Gastroesophageal sphincter (tissue), 4 donors: Measurements from ENCODE around the gene ACTN2. TPM values are rescaled to one million over a fixed set of nuclear protein-coding genes. Genes with fewer than 3 reads are reported as not detected.

Experiments
- ATAC-seq: fragments of 150-250 bp; one replicate; pipeline ENCODE4 v1.9.1; 2016; ENCODE audit warnings: mild to moderate bottlenecking, moderate library complexity
- H3K27ac ChIP-seq, 4 donors: fragments of 200-600 bp; sonication (generic) in 3 of 4; 1 replicate in 3 of 4; 2 replicates in 1 of 4; pipeline ENCODE4 v1.5.1; 2016 to 2019
- H3K27me3 ChIP-seq: fragments of 200-600 bp; sonication (generic); one replicate; pipeline ENCODE4 v1.5.1; 2019
- H3K36me3 ChIP-seq, 2 donors: fragments of 200-600 bp; sonication (generic); one replicate each; pipeline ENCODE4 v1.5.1; 2019; ENCODE audit warnings: control low read depth in 1 of 2
- H3K4me1 ChIP-seq, 3 donors: fragments of 200-600 bp; sonication (generic); 1 replicate in 2 of 3; 2 replicates in 1 of 3; pipeline ENCODE4 v1.5.1; 2016 to 2019; ENCODE audit warnings: control low read depth in 2 of 3
- H3K4me3 ChIP-seq, 2 donors: fragments of 200-600 bp; sonication (generic); one replicate each; pipeline ENCODE4 v1.5.1; 2019; ENCODE audit warnings: mild to moderate bottlenecking in 1 of 2, moderate library complexity in 1 of 2
- H3K9me3 ChIP-seq, 3 donors: fragments of 200-600 bp; sonication (generic); one replicate each; pipeline ENCODE4 v1.5.1; 2017 to 2019; ENCODE audit warnings: control low read depth in 2 of 3
- EP300 ChIP-seq: sonication (generic); formaldehyde crosslinking; IDR thresholded peaks from one replicate; pipeline ENCODE4 v1.6.1; 2017; ENCODE audit warnings: antibody characterized with exemption, mild to moderate bottlenecking
- POLR2A ChIP-seq, 2 donors: fragments of 450-650 bp; IDR thresholded peaks; one replicate each; pipeline ENCODE4 v1.6.1; 2017; ENCODE audit warnings: antibody characterized with exemption in 2 of 2, mild to moderate bottlenecking in 2 of 2, moderate library complexity in 1 of 2
- POLR2AphosphoS5 ChIP-seq: sonication (generic); formaldehyde crosslinking; IDR thresholded peaks from one replicate; pipeline ENCODE4 v1.6.1; 2017; ENCODE audit warnings: antibody characterized with exemption
- WGBS, 2 donors: methylation state at CpG; one replicate each; pipeline ENCODE4 v1.1.5; 2018; ENCODE audit warnings: low coverage in 1 of 2; 5-methylcytosine and 5-hydroxymethylcytosine counted together
- total RNA-seq, 4 donors: library from RNA; depleted of rRNA; stranded (reverse); fragments of >200 nt; gene quantifications; one replicate each; pipeline ENCODE4 v1.1.0, GENCODE V29; 2016
- TF ChIP-seq, protein P1 (sequence below), 4 experiments: fragments of 200-600 bp in 2 of 4; fragments of 450-650 bp in 2 of 4; sonication (generic) in 1 of 4; IDR thresholded peaks; one replicate each; pipeline ENCODE4 v1.5.1; 2017 to 2019; ENCODE audit warnings: antibody characterized with exemption in 4 of 4, mild to moderate bottlenecking in 2 of 4, moderate library complexity in 2 of 4

ACTN2 gene
- total RNA-seq, 4 donors from 2014 or later = 5.7 to 21.3 (median 14.1) TPM

GRCh38 chr1:236746785-236747184, 60.5 kb downstream of the ACTN2 start:
- no peaks in the 10 kb centered on the region for H3K9me3 ChIP-seq
- peaks cover 0 to 28% of the 10 kb centered on the region in 2 donors for H3K36me3 ChIP-seq
- no peak overlapping the region for H3K27ac ChIP-seq
- 83 to 85% methylated on average over 2 to 5 of the region's 5 CpGs for WGBS, 2 donors
- no peak for TF ChIP-seq POLR2A (IDR thresholded peaks at IDR 0.05)
- TF ChIP-seq POLR2AphosphoS5 = no peak
- TF ChIP-seq, protein P1, sequence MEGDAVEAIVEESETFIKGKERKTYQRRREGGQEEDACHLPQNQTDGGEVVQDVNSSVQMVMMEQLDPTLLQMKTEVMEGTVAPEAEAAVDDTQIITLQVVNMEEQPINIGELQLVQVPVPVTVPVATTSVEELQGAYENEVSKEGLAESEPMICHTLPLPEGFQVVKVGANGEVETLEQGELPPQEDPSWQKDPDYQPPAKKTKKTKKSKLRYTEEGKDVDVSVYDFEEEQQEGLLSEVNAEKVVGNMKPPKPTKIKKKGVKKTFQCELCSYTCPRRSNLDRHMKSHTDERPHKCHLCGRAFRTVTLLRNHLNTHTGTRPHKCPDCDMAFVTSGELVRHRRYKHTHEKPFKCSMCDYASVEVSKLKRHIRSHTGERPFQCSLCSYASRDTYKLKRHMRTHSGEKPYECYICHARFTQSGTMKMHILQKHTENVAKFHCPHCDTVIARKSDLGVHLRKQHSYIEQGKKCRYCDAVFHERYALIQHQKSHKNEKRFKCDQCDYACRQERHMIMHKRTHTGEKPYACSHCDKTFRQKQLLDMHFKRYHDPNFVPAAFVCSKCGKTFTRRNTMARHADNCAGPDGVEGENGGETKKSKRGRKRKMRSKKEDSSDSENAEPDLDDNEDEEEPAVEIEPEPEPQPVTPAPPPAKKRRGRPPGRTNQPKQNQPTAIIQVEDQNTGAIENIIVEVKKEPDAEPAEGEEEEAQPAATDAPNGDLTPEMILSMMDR (IDR thresholded peaks at IDR 0.05) = no peak
- no peak for TF ChIP-seq EP300
- H3K27me3 ChIP-seq = no peaks in the 10 kb centered on the region
- ATAC-seq = no peak
- no peak overlapping the region for H3K4me3 ChIP-seq
- H3K4me1 ChIP-seq = no peaks in the 10 kb centered on the region

DNA sequence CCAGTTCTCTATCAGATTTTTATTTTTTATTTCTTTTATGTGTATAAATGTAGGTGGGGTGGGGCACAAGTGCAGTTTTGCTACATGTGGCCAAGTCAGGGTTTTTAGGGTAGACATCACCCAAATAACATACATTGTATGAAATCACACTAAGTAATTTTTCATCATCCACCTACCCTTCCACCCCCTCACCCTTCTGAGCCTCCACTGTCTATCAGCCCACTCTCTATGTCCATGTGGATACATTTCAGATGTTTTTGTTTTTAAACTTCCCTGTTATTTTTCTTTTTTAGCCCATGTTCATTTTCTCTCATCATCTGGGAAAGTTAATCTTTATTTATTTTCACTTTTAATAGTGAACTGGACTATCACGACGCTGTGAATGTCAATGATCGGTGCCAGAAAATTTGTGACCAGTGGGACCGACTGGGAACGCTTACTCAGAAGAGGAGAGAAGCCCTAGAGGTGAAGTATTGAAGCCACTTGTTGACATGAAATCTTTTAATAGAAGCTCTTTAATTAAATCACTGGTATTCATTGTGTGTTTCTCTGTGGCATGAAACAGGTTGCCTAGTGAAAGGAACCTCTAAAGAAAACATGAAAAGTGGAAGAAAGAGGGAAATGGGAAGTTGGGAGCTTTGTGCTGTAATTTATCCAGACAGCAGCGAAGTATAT, 61.1 kb downstream of the ACTN2 start:
- Histone ChIP-seq H3K4me3 (no peak overlapping the region), H3K36me3 (peaks cover 0 to 21% of the 10 kb centered on the region in 2 donors), H3K27ac (no peak overlapping the region), H3K9me3 (no peaks in the 10 kb centered on the region), H3K27me3 (no peaks in the 10 kb centered on the region), H3K4me1 (no peaks in the 10 kb centered on the region)
- no peak for ATAC-seq
- TF ChIP-seq, protein P1 (IDR thresholded peaks at IDR 0.05) = no peak
- TF ChIP-seq POLR2A (IDR thresholded peaks at IDR 0.05) (no peak), POLR2AphosphoS5 (no peak), EP300 (no peak)
- WGBS, 2 donors = 61 to 82% methylated on average over 1 to 6 of the region's 6 CpGs

GRCh38 chr1:236748268-236748870, 62.1 kb downstream of the ACTN2 start:
- H3K27ac ChIP-seq = no peak overlapping the region
- no peak for ATAC-seq
- H3K4me1 ChIP-seq = peaks cover 0 to 2% (median 0%) of the 10 kb centered on the region in 3 donors
- no peaks in the 10 kb centered on the region for H3K9me3 ChIP-seq
- 71 to 79% methylated on average over 5 of the region's 5 CpGs for WGBS, 2 donors
- H3K27me3 ChIP-seq = no peaks in the 10 kb centered on the region
- peaks cover 0 to 15% of the 10 kb centered on the region in 2 donors for H3K36me3 ChIP-seq
- no peak overlapping the region for H3K4me3 ChIP-seq
- TF ChIP-seq EP300 = no peak
- TF ChIP-seq, protein P1 (IDR thresholded peaks at IDR 0.05) = no peak
- TF ChIP-seq POLR2A (IDR thresholded peaks at IDR 0.05) = no peak
- no peak for TF ChIP-seq POLR2AphosphoS5

DNA sequence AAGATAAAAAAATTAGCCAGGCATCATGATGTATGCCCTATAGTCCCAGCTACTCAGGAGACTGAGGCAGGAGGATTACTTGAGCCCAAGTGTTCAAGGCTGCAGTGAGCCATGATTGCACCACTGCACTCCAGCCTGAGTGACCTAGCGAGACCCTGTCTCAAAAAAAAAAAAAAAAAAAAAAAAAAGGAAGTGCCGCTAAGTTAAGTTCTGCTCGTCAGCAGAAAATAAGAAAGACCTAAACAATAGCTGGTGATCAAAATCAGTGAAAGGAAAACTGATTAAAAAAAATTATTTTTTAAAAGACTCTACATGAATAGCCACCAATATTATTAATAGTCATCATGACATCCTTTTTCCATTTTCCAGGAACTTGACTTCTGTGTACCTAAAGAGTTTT, 64.6 kb downstream of the ACTN2 start:
- H3K4me3 ChIP-seq = no peak overlapping the region
- H3K36me3 ChIP-seq = peaks cover 0 to 25% of the 10 kb centered on the region in 2 donors
- peaks cover 0 to 7% (median 0%) of the 10 kb centered on the region in 3 donors for H3K4me1 ChIP-seq
- no peaks in the 10 kb centered on the region for H3K27me3 ChIP-seq
- 71 to 100% methylated on average over 1 to 3 of the region's 3 CpGs for WGBS, 2 donors
- TF ChIP-seq POLR2A (IDR thresholded peaks at IDR 0.05) (no peak), POLR2AphosphoS5 (no peak), EP300 (no peak)
- TF ChIP-seq, protein P1 (IDR thresholded peaks at IDR 0.05) = no peak
- H3K27ac ChIP-seq = no peak overlapping the region
- ATAC-seq = no peak
- no peaks in the 10 kb centered on the region for H3K9me3 ChIP-seq

GRCh38 chr1:236751385-236751784, 65.1 kb downstream of the ACTN2 start:
- Histone ChIP-seq H3K4me1 (peaks cover 0 to 7% (median 0%) of the 10 kb centered on the region in 3 donors), H3K4me3 (no peak overlapping the region), H3K27me3 (no peaks in the 10 kb centered on the region), H3K9me3 (no peaks in the 10 kb centered on the region), H3K27ac (no peak overlapping the region), H3K36me3 (peaks cover 0 to 25% of the 10 kb centered on the region in 2 donors)
- no peak for ATAC-seq
- TF ChIP-seq POLR2A (IDR thresholded peaks at IDR 0.05) (no peak), POLR2AphosphoS5 (no peak), EP300 (no peak)
- TF ChIP-seq, protein P1 (IDR thresholded peaks at IDR 0.05) = no peak
- WGBS, 2 donors = 76 to 92% methylated on average over 12 to 13 of the region's 16 CpGs
